Coronary artery (tissue), 2 donors: ENCODE measurements around the gene PTPRO.
A peak's percentile ranks its signal among the peaks of the same experiment; 100 is the strongest.

Experiments used
- DNase-seq: peaks from one replicate; pipeline ENCODE4 v3.0.0-alpha.2; 2017; ENCODE audit warnings: low spot score
- H3K27ac ChIP-seq, 2 donors: fragments of 200-600 bp; sonication (generic); one replicate each; pipeline ENCODE4 v1.5.1; 2016 to 2019
- H3K4me3 ChIP-seq: fragments of 200-600 bp; sonication (generic); 2 replicates; pipeline ENCODE4 v1.5.1; 2016; ENCODE audit warnings: mild to moderate bottlenecking, moderate library complexity
- CTCF ChIP-seq: fragments of 200-600 bp; sonication (generic); IDR thresholded peaks from one replicate; pipeline ENCODE4 v1.5.1; 2019; ENCODE audit warnings: antibody characterized with exemption

The PTPRO gene

GRCh38 chr12:15575671-15576541, 253.6 kb downstream of the PTPRO start:
- Histone ChIP-seq H3K4me3 (no peak overlapping the region), H3K27ac (no peak overlapping the region)
- no peak for DNase-seq
- TF ChIP-seq CTCF: no peak

GRCh38 chr12:15580431-15580830, 258.1 kb downstream of the PTPRO start:
- no peak for DNase-seq
- Histone ChIP-seq H3K27ac (no peak overlapping the region), H3K4me3 (no peak overlapping the region)
- no peak for TF ChIP-seq CTCF

GRCh38 chr12:15581006-15581405, 258.7 kb downstream of the PTPRO start:
- no peak for DNase-seq
- no peak for TF ChIP-seq CTCF
- Histone ChIP-seq H3K4me3 (no peak overlapping the region), H3K27ac (no peak overlapping the region)

- no peak for DNase-seq
- TF ChIP-seq CTCF: no peak
- Histone ChIP-seq H3K4me3 (no peak overlapping the region), H3K27ac (no peak overlapping the region)
Observed at GRCh38 chr12:15583804-15584203, 261.5 kb downstream of the PTPRO start.

GRCh38 chr12:15584366-15585041, 262.2 kb downstream of the PTPRO start:
- Histone ChIP-seq H3K4me3 (no peak overlapping the region), H3K27ac (no peak overlapping the region)
- peak; percentile 72 for TF ChIP-seq CTCF
- no peak for DNase-seq

GRCh38 chr12:15589328-15590032, 267.2 kb downstream of the PTPRO start:
- H3K27ac ChIP-seq: peak overlapping the region in 1 of 2 donors; percentile 45
- no peak for TF ChIP-seq CTCF
- H3K4me3 ChIP-seq: no peak overlapping the region
- DNase-seq: no peak
